Activated B cell treated with CpG ODN at 0.5 μM for 24 hours (primary cell): ENCODE results near the gene PLD3. TPM values are rescaled to one million over a fixed set of nuclear protein-coding genes. Genes with fewer than 3 reads are reported as not detected.
"Not testable (repeated sequence)": the region's sequence is repeated elsewhere in the genome, so short reads cannot be mapped to it uniquely, and the experiment has no call there.

Experiments
- ATAC-seq: fragments of 200-7000 bp; cut with Tn5 transposase; one replicate; pipeline ENCODE4 v1.10.0; 2021; ENCODE audit warnings: low read depth, mild to moderate bottlenecking, moderate library complexity
- CTCF ChIA-PET: fragments of 350-600 bp; sonication (Branson Sonifier 250); formaldehyde crosslinking; loops from one replicate; lab custom pipeline; 2021; ENCODE audit warnings: antibody characterized with exemption; lab: Charles Lee
- POLR2A ChIA-PET: fragments of 350-600 bp; sonication (Branson Sonifier 250); formaldehyde crosslinking; loops from one replicate; lab custom pipeline; 2021; ENCODE audit warnings: antibody characterized with exemption; lab: Charles Lee
- DNase-seq: peaks from one replicate; pipeline ENCODE4 v3.0.0; 2022
- H3K27ac Mint-ChIP-seq: one replicate; pipeline ENCODE4 v1.8.0; 2020; ENCODE audit warnings: mixed read lengths
- H3K27me3 Mint-ChIP-seq: one replicate; pipeline ENCODE4 v1.8.0; 2021; ENCODE audit warnings: mixed read lengths
- H3K36me3 Mint-ChIP-seq: one replicate; pipeline ENCODE4 v1.8.0; 2021; ENCODE audit warnings: low read depth, mixed read lengths
- H3K4me1 Mint-ChIP-seq: one replicate; pipeline ENCODE4 v1.8.0; 2021; ENCODE audit warnings: mixed read lengths
- H3K4me3 Mint-ChIP-seq: one replicate; pipeline ENCODE4 v1.8.0; 2020; ENCODE audit warnings: mild to moderate bottlenecking, mixed read lengths
- H3K9me3 Mint-ChIP-seq: one replicate; pipeline ENCODE4 v1.8.0; 2020; ENCODE audit warnings: mixed read lengths
- CTCF ChIP-seq: fragments of 200-600 bp; IDR thresholded peaks from one replicate; pipeline ENCODE4 v1.8.0; 2022; ENCODE audit warnings: antibody characterized with exemption, mild to moderate bottlenecking
- intact Hi-C: fragments of 100-400 bp; cut with micrococcal nuclease; formaldehyde crosslinking; loops from one replicate; pipeline ENCODE4 v1.15.1; 2024
- total RNA-seq: library from RNA; stranded (reverse); gene quantifications from 2 replicates; pipeline ENCODE4 v1.2.3, GENCODE V29; 2022

Gene PLD3
- total RNA-seq, 1 donor from 2014 or later, result 37.8 TPM

- intact Hi-C loops, result no loop called here
- POLR2A ChIA-PET, result no interaction called here
- ATAC-seq (peak; percentile 56), DNase-seq (no peak)
- TF ChIP-seq CTCF, result no peak
- peak overlapping the region; percentile 2 for H3K4me3 Mint-ChIP-seq
- CTCF ChIA-PET, result no interaction called here
- peaks cover 11% of the 10 kb centered on the region for H3K4me1 Mint-ChIP-seq
- peaks cover 7% of the 10 kb centered on the region for H3K27me3 Mint-ChIP-seq
- no peaks in the 10 kb centered on the region for H3K36me3 Mint-ChIP-seq
- no peaks in the 10 kb centered on the region for H3K9me3 Mint-ChIP-seq
- no peak overlapping the region for H3K27ac Mint-ChIP-seq
These were observed 50.1 kb downstream of the PLD3 start for GRCh38 chr19:40398417-40399131.

- TF ChIP-seq CTCF, result no peak
- POLR2A ChIA-PET, result no interaction called here
- H3K27me3 Mint-ChIP-seq, result peaks cover 7% of the 10 kb centered on the region
- no peak for ATAC-seq
- CTCF ChIA-PET, result no interaction called here
- peaks cover 16% of the 10 kb centered on the region for H3K4me1 Mint-ChIP-seq
- no peak overlapping the region for H3K27ac Mint-ChIP-seq
- no peak overlapping the region for H3K4me3 Mint-ChIP-seq
- no peaks in the 10 kb centered on the region for H3K36me3 Mint-ChIP-seq
- H3K9me3 Mint-ChIP-seq, result no peaks in the 10 kb centered on the region
- intact Hi-C loops, result loop anchor here (5.0 kb wide), 1 partner anchor 377 kb away; the partner anchor contains the start of genes MIA and RAB4B
- no peak for DNase-seq
These were observed 52.1 kb downstream of the PLD3 start for GRCh38 chr19:40400559-40400958.

- peak; percentile 81 for ATAC-seq
- peak; percentile 86 for DNase-seq
- no peak for TF ChIP-seq CTCF
- ChIA-PET CTCF (no interaction called here), POLR2A (interaction anchor here (0.7 to 2.9 kb wide), 11 partner anchors 9 to 1756 kb away, joined by 3 to 17 read pairs (median 4); partner anchors contain the start of genes AKT2, BLVRB, C19orf47 and PLD3)
- peaks cover 23% of the 10 kb centered on the region for H3K4me1 Mint-ChIP-seq
- peak overlapping the region; percentile 90 for H3K4me3 Mint-ChIP-seq
- peaks cover 3% of the 10 kb centered on the region for H3K27me3 Mint-ChIP-seq
- H3K27ac Mint-ChIP-seq, result peak overlapping the region; percentile 71
- intact Hi-C loops, result loop anchor here (1.0 to 5.0 kb wide), 4 partner anchors 55 to 374 kb away; partner anchors contain the start of genes AKT2, C19orf47, MIA and PLD3
- no peaks in the 10 kb centered on the region for H3K9me3 Mint-ChIP-seq
- H3K36me3 Mint-ChIP-seq, result no peaks in the 10 kb centered on the region
These were observed 54.9 kb downstream of the PLD3 start for GRCh38 chr19:40403262-40403984.

- Mint-ChIP-seq H3K4me3 (no peak overlapping the region), H3K4me1 (peaks cover 37% of the 10 kb centered on the region), H3K27ac (no peak overlapping the region), H3K27me3 (no peaks in the 10 kb centered on the region), H3K36me3 (no peaks in the 10 kb centered on the region), H3K9me3 (no peaks in the 10 kb centered on the region)
- ChIA-PET CTCF (interaction anchor here (1.0 kb wide), 1 partner anchor 103 kb away, joined by 3 read pairs; no protein-coding TSS in a partner anchor), POLR2A (interaction anchor here (0.5 to 1.0 kb wide), 3 partner anchors 12 to 988 kb away, joined by 3 to 4 read pairs (median 3); no protein-coding TSS in a partner anchor)
- TF ChIP-seq CTCF, result no peak
- intact Hi-C loops, result no loop called here
- ATAC-seq, result no peak
- DNase-seq, result no peak
These were observed 59.5 kb downstream of the PLD3 start for GRCh38 chr19:40407714-40408597.

- intact Hi-C loops, H3K27me3 Mint-ChIP-seq, H3K4me3 Mint-ChIP-seq, DNase-seq, H3K36me3 Mint-ChIP-seq, H3K9me3 Mint-ChIP-seq, ATAC-seq, H3K27ac Mint-ChIP-seq: not testable (repeated sequence)
- POLR2A ChIA-PET, result interaction anchor here (0.5 kb wide), 1 partner anchor 988 kb away, joined by 3 read pairs; no protein-coding TSS in a partner anchor
- H3K4me1 Mint-ChIP-seq, result peaks cover 33% of the 10 kb centered on the region
- CTCF ChIA-PET, result interaction anchor here (1.0 kb wide), 1 partner anchor 104 kb away, joined by 3 read pairs; no protein-coding TSS in a partner anchor
These were observed 60.1 kb downstream of the PLD3 start for GRCh38 chr19:40408598-40408925.
